ENCODE data around the gene SLK.

SLK gene

GRCh38 chr10:103929381-103929921 is 37.5 kb upstream of the SLK start:
- H3K9me3 ChIP-seq (ENCODE audit: insufficient read depth, low read length): no peaks in the 10 kb centered on the region
- H3K4me3 ChIP-seq (ENCODE audit: low read length): no peak overlapping the region
- no peaks in the 10 kb centered on the region for H3K79me2 ChIP-seq (ENCODE audit: low read length)
- H3K36me3 ChIP-seq (replicated peaks; ENCODE audit: low read depth, low read length): no peaks in the 10 kb centered on the region
- no peak overlapping the region for H3K9ac ChIP-seq (ENCODE audit: low read length)
- no peak for TF ChIP-seq CTCF (IDR thresholded peaks at IDR 0.05; ENCODE audit: low read depth, low read length)
- no peak for TF ChIP-seq EZH2phosphoT487 (IDR thresholded peaks at IDR 0.05; ENCODE audit: low read depth)
- H3K27me3 ChIP-seq (ENCODE audit: low read depth, low read length): no peaks in the 10 kb centered on the region
- no peak overlapping the region for H2AFZ ChIP-seq (ENCODE audit: low read depth, low read length)
- no peaks in the 10 kb centered on the region for H4K20me1 ChIP-seq (ENCODE audit: insufficient read depth, low read length)
- H3K4me1 ChIP-seq (ENCODE audit: low read length): no peaks in the 10 kb centered on the region
- no peak overlapping the region for H3K4me2 ChIP-seq (ENCODE audit: low read length)
- no peak overlapping the region for H3K27ac ChIP-seq (ENCODE audit: low read length)

GRCh38 chr10:103930449-103930848 is 36.5 kb upstream of the SLK start:
- no peak overlapping the region for H3K4me2 ChIP-seq (ENCODE audit: low read length)
- H3K27me3 ChIP-seq (ENCODE audit: low read depth, low read length): no peaks in the 10 kb centered on the region
- no peak overlapping the region for H3K9ac ChIP-seq (ENCODE audit: low read length)
- no peaks in the 10 kb centered on the region for H3K4me1 ChIP-seq (ENCODE audit: low read length)
- no peaks in the 10 kb centered on the region for H4K20me1 ChIP-seq (ENCODE audit: insufficient read depth, low read length)
- TF ChIP-seq EZH2phosphoT487 (IDR thresholded peaks at IDR 0.05; ENCODE audit: low read depth) (no peak), CTCF (IDR thresholded peaks at IDR 0.05; ENCODE audit: low read depth, low read length) (no peak)
- no peaks in the 10 kb centered on the region for H3K79me2 ChIP-seq (ENCODE audit: low read length)
- no peak overlapping the region for H3K4me3 ChIP-seq (ENCODE audit: low read length)
- H3K9me3 ChIP-seq (ENCODE audit: insufficient read depth, low read length): no peaks in the 10 kb centered on the region
- H2AFZ ChIP-seq (ENCODE audit: low read depth, low read length): no peak overlapping the region
- no peaks in the 10 kb centered on the region for H3K36me3 ChIP-seq (replicated peaks; ENCODE audit: low read depth, low read length)
- no peak overlapping the region for H3K27ac ChIP-seq (ENCODE audit: low read length)

- no peak overlapping the region for H3K9ac ChIP-seq (ENCODE audit: low read length)
- TF ChIP-seq CTCF (IDR thresholded peaks at IDR 0.05; ENCODE audit: low read depth, low read length) (no peak), EZH2phosphoT487 (IDR thresholded peaks at IDR 0.05; ENCODE audit: low read depth) (no peak)
- no peak overlapping the region for H3K27ac ChIP-seq (ENCODE audit: low read length)
These were observed 36.1 kb upstream of the SLK start for GRCh38 chr10:103930881-103931280.

GRCh38 chr10:103931603-103932002 is 35.3 kb upstream of the SLK start:
- no peaks in the 10 kb centered on the region for H4K20me1 ChIP-seq (ENCODE audit: insufficient read depth, low read length)
- H3K9ac ChIP-seq (ENCODE audit: low read length): no peak overlapping the region
- no peak overlapping the region for H3K4me2 ChIP-seq (ENCODE audit: low read length)
- no peaks in the 10 kb centered on the region for H3K79me2 ChIP-seq (ENCODE audit: low read length)
- TF ChIP-seq CTCF (IDR thresholded peaks at IDR 0.05; ENCODE audit: low read depth, low read length): no peak
- no peak for TF ChIP-seq EZH2phosphoT487 (IDR thresholded peaks at IDR 0.05; ENCODE audit: low read depth)
- no peaks in the 10 kb centered on the region for H3K4me1 ChIP-seq (ENCODE audit: low read length)
- H3K27me3 ChIP-seq (ENCODE audit: low read depth, low read length): no peaks in the 10 kb centered on the region
- no peak overlapping the region for H3K4me3 ChIP-seq (ENCODE audit: low read length)
- no peaks in the 10 kb centered on the region for H3K36me3 ChIP-seq (replicated peaks; ENCODE audit: low read depth, low read length)
- no peak overlapping the region for H3K27ac ChIP-seq (ENCODE audit: low read length)
- no peak overlapping the region for H2AFZ ChIP-seq (ENCODE audit: low read depth, low read length)
- no peaks in the 10 kb centered on the region for H3K9me3 ChIP-seq (ENCODE audit: insufficient read depth, low read length)

More at GRCh38 chr10:103930881-103931280, 36.1 kb upstream of the SLK start:
- Histone ChIP-seq H3K27me3 (ENCODE audit: low read depth, low read length) (no peaks in the 10 kb centered on the region), H3K79me2 (ENCODE audit: low read length) (no peaks in the 10 kb centered on the region), H3K4me2 (ENCODE audit: low read length) (no peak overlapping the region), H3K9me3 (ENCODE audit: insufficient read depth, low read length) (no peaks in the 10 kb centered on the region), H3K36me3 (replicated peaks; ENCODE audit: low read depth, low read length) (no peaks in the 10 kb centered on the region), H3K4me3 (ENCODE audit: low read length) (no peak overlapping the region), H3K4me1 (ENCODE audit: low read length) (no peaks in the 10 kb centered on the region), H2AFZ (ENCODE audit: low read depth, low read length) (no peak overlapping the region), H4K20me1 (ENCODE audit: insufficient read depth, low read length) (no peaks in the 10 kb centered on the region)

Measured in OCI-LY3 (cell line).